CD8-positive, alpha-beta memory T cell (primary cell): ENCODE data around the gene IGSF23. TPM values are rescaled to one million over a fixed set of nuclear protein-coding genes. Genes with fewer than 3 reads are reported as not detected.
"Not testable (repeated sequence)": the region's sequence is repeated elsewhere in the genome, so short reads cannot be mapped to it uniquely, and the experiment has no call there.

Source experiments
- CTCF ChIA-PET: fragments of 350-600 bp; sonication (Branson Sonifier 250); formaldehyde crosslinking; loops from one replicate; lab custom pipeline; 2021; ENCODE audit warnings: antibody characterized with exemption; lab: Charles Lee
- POLR2A ChIA-PET: fragments of 350-600 bp; sonication (Branson Sonifier 250); formaldehyde crosslinking; loops from one replicate; lab custom pipeline; 2021; ENCODE audit warnings: antibody characterized with exemption; lab: Charles Lee
- DNase-seq, 5 donors: peaks; one replicate each; pipeline versions ENCODE4 v3.0.0 to v3.0.0-alpha.2; 2020 to 2022; ENCODE audit warnings: mixed read lengths in 1 of 5
- H3K27ac ChIP-seq: one replicate; pipeline ENCODE4 v1.7.0; 2013; ENCODE audit warnings: low read depth, mild to moderate bottlenecking, low read length, moderate library complexity
- H3K27me3 ChIP-seq: 2 replicates; pipeline ENCODE4 v1.7.0; 2013; ENCODE audit warnings: low read length, mild to moderate bottlenecking; ENCODE audit not compliant: insufficient read depth, poor library complexity, severe bottlenecking
- H3K36me3 ChIP-seq: 2 replicates; pipeline ENCODE4 v1.7.0; 2013; ENCODE audit warnings: mild to moderate bottlenecking, low read length, moderate library complexity; ENCODE audit not compliant: insufficient read depth
- H3K4me1 ChIP-seq: 2 replicates; pipeline ENCODE4 v1.7.0; 2013; ENCODE audit warnings: mild to moderate bottlenecking, low read length, moderate library complexity; ENCODE audit not compliant: insufficient read depth
- H3K4me3 ChIP-seq: 2 replicates; pipeline ENCODE4 v1.7.0; 2013; ENCODE audit warnings: mild to moderate bottlenecking, low read length
- H3K9me3 ChIP-seq: 2 replicates; pipeline ENCODE4 v1.7.0; 2013; ENCODE audit warnings: mild to moderate bottlenecking, low read length
- H3K27ac Mint-ChIP-seq, 8 donors: one replicate each; pipeline ENCODE4 v1.8.0; 2020 to 2021; ENCODE audit warnings: mixed read lengths in 8 of 8, mild to moderate bottlenecking in 6 of 8, inconsistent platforms in 3 of 8, moderate library complexity in 3 of 8
- H3K27me3 Mint-ChIP-seq, 2 donors: one replicate each; pipeline ENCODE4 v1.8.0; 2020 to 2021; ENCODE audit warnings: mixed read lengths in 2 of 2, mild to moderate bottlenecking in 1 of 2, moderate library complexity in 1 of 2
- H3K36me3 Mint-ChIP-seq, 3 donors: one replicate each; pipeline ENCODE4 v1.8.0; 2020 to 2021; ENCODE audit warnings: mixed read lengths in 3 of 3, inconsistent platforms in 1 of 3, mild to moderate bottlenecking in 1 of 3
- H3K4me1 Mint-ChIP-seq, 3 donors: one replicate each; pipeline ENCODE4 v1.8.0; 2020 to 2021; ENCODE audit warnings: mixed read lengths in 3 of 3, inconsistent platforms in 1 of 3, mild to moderate bottlenecking in 1 of 3
- H3K4me3 Mint-ChIP-seq, 7 donors: one replicate each; pipeline ENCODE4 v1.8.0; 2020 to 2021; ENCODE audit warnings: mixed read lengths in 7 of 7, mild to moderate bottlenecking in 6 of 7, moderate library complexity in 4 of 7, inconsistent platforms in 2 of 7
- H3K9me3 Mint-ChIP-seq, 5 donors: one replicate each; pipeline ENCODE4 v1.8.0; 2020 to 2022; ENCODE audit warnings: mixed read lengths in 5 of 5, mild to moderate bottlenecking in 3 of 5, moderate library complexity in 2 of 5, inconsistent platforms in 1 of 5
- polyA plus RNA-seq: library from polyadenylated mRNA; unstranded; fragments of 300-500 nt; fragmentation: Illumina TruSeq; gene quantifications from one replicate; pipeline ENCODE4 v1.2.3, GENCODE V29; 2021
- total RNA-seq, 2 experiments: library from RNA; stranded (reverse); gene quantifications; one replicate each; pipeline ENCODE4 v1.2.3, GENCODE V29; 2021

Gene IGSF23
- total and polyA plus RNA-seq, 3 experiments from 2014 or later = not detected

GRCh38 chr19:44661904-44662303 lies 48.5 kb downstream of the IGSF23 start:
- Mint-ChIP-seq H3K4me1 (peaks cover 2 to 12% (median 6%) of the 10 kb centered on the region in 3 donors), H3K4me3 (no peak overlapping the region)
- POLR2A ChIA-PET = no interaction called here

GRCh38 chr19:44662691-44663385 lies 49.5 kb downstream of the IGSF23 start:
- H3K9me3 ChIP-seq = no peaks in the 10 kb centered on the region
- POLR2A ChIA-PET = no interaction called here
- no peak overlapping the region for H3K4me3 Mint-ChIP-seq
- DNase-seq = peak in 1 of 5 donors; percentile 1
- no peaks in the 10 kb centered on the region for H3K4me1 ChIP-seq
- H3K4me1 Mint-ChIP-seq = peaks cover 0 to 4% (median 0%) of the 10 kb centered on the region in 3 donors
- H3K27me3 Mint-ChIP-seq = peaks cover 0 to 6% of the 10 kb centered on the region in 2 donors
- H3K36me3 ChIP-seq = no peaks in the 10 kb centered on the region
- no peaks in the 10 kb centered on the region for H3K9me3 Mint-ChIP-seq
- no peaks in the 10 kb centered on the region for H3K36me3 Mint-ChIP-seq
- CTCF ChIA-PET = interaction anchor here (0.6 to 1.0 kb wide), 3 partner anchors 8 to 1962 kb away, joined by 3 read pairs; no protein-coding TSS in a partner anchor
- H3K27me3 ChIP-seq = no peaks in the 10 kb centered on the region
- no peak overlapping the region for H3K27ac Mint-ChIP-seq
- H3K4me3 ChIP-seq = no peak overlapping the region
- no peak overlapping the region for H3K27ac ChIP-seq

More at GRCh38 chr19:44661904-44662303, 48.5 kb downstream of the IGSF23 start:
- DNase-seq = peak in 1 of 5 donors; percentile 1
- no peaks in the 10 kb centered on the region for H3K27me3 ChIP-seq
- H3K9me3 ChIP-seq = no peaks in the 10 kb centered on the region
- CTCF ChIA-PET = no interaction called here
- H3K27me3 Mint-ChIP-seq = peaks cover 0 to 6% of the 10 kb centered on the region in 2 donors
- no peaks in the 10 kb centered on the region for H3K36me3 ChIP-seq
- H3K9me3 Mint-ChIP-seq = no peaks in the 10 kb centered on the region
- H3K27ac ChIP-seq = no peak overlapping the region
- H3K4me1 ChIP-seq = no peaks in the 10 kb centered on the region
- H3K4me3 ChIP-seq = no peak overlapping the region
- no peaks in the 10 kb centered on the region for H3K36me3 Mint-ChIP-seq
- no peak overlapping the region for H3K27ac Mint-ChIP-seq

- H3K4me3 Mint-ChIP-seq = no peak overlapping the region
- no peaks in the 10 kb centered on the region for H3K36me3 ChIP-seq
- no peak overlapping the region for H3K4me3 ChIP-seq
- H3K27me3 ChIP-seq = no peaks in the 10 kb centered on the region
- no peaks in the 10 kb centered on the region for H3K9me3 ChIP-seq
- no peak for DNase-seq
- no peaks in the 10 kb centered on the region for H3K4me1 ChIP-seq
- CTCF ChIA-PET = no interaction called here
- H3K4me1 Mint-ChIP-seq = no peaks in the 10 kb centered on the region
- no peak overlapping the region for H3K27ac Mint-ChIP-seq
- H3K36me3 Mint-ChIP-seq = no peaks in the 10 kb centered on the region
- H3K27ac ChIP-seq = no peak overlapping the region
- H3K9me3 Mint-ChIP-seq = no peaks in the 10 kb centered on the region
- POLR2A ChIA-PET = no interaction called here
- H3K27me3 Mint-ChIP-seq = peaks cover 0 to 6% of the 10 kb centered on the region in 2 donors
Observed at GRCh38 chr19:44663996-44664395, 50.6 kb downstream of the IGSF23 start.

GRCh38 chr19:44664976-44665375 lies 51.6 kb downstream of the IGSF23 start:
- Mint-ChIP-seq H3K27me3 (peaks cover 6 to 9% of the 10 kb centered on the region in 2 donors), H3K4me1 (no peaks in the 10 kb centered on the region), H3K4me3 (no peak overlapping the region), H3K27ac (no peak overlapping the region), H3K36me3 (no peaks in the 10 kb centered on the region), H3K9me3 (no peaks in the 10 kb centered on the region)
- Histone ChIP-seq H3K4me3 (no peak overlapping the region), H3K9me3 (no peaks in the 10 kb centered on the region), H3K36me3 (no peaks in the 10 kb centered on the region), H3K4me1 (no peaks in the 10 kb centered on the region), H3K27ac (no peak overlapping the region), H3K27me3 (no peaks in the 10 kb centered on the region)
- POLR2A ChIA-PET = no interaction called here
- peak in 1 of 5 donors; percentile 11 for DNase-seq
- CTCF ChIA-PET = no interaction called here

- H3K36me3 Mint-ChIP-seq = no peaks in the 10 kb centered on the region
- peaks cover 6 to 10% of the 10 kb centered on the region in 2 donors for H3K27me3 Mint-ChIP-seq
- no peaks in the 10 kb centered on the region for H3K36me3 ChIP-seq
- ChIA-PET POLR2A (no interaction called here), CTCF (no interaction called here)
- no peaks in the 10 kb centered on the region for H3K4me1 Mint-ChIP-seq
- H3K27me3 ChIP-seq = no peaks in the 10 kb centered on the region
- H3K27ac ChIP-seq = no peak overlapping the region
- H3K27ac Mint-ChIP-seq = no peak overlapping the region
- H3K9me3 ChIP-seq = no peaks in the 10 kb centered on the region
- H3K9me3 Mint-ChIP-seq = no peaks in the 10 kb centered on the region
- no peak overlapping the region for H3K4me3 Mint-ChIP-seq
- no peak for DNase-seq
- H3K4me1 ChIP-seq = no peaks in the 10 kb centered on the region
- no peak overlapping the region for H3K4me3 ChIP-seq
Observed at GRCh38 chr19:44666852-44667556, 53.6 kb downstream of the IGSF23 start.

- no peak overlapping the region for H3K27ac ChIP-seq
- no peaks in the 10 kb centered on the region for H3K36me3 Mint-ChIP-seq
- no peaks in the 10 kb centered on the region for H3K9me3 Mint-ChIP-seq
- no peaks in the 10 kb centered on the region for H3K4me1 Mint-ChIP-seq
- ChIA-PET CTCF (no interaction called here), POLR2A (no interaction called here)
- no peaks in the 10 kb centered on the region for H3K36me3 ChIP-seq
- no peaks in the 10 kb centered on the region for H3K4me1 ChIP-seq
- no peaks in the 10 kb centered on the region for H3K9me3 ChIP-seq
- no peak overlapping the region for H3K4me3 Mint-ChIP-seq
- H3K27ac Mint-ChIP-seq = no peak overlapping the region
- peaks cover 8 to 9% of the 10 kb centered on the region in 2 donors for H3K27me3 Mint-ChIP-seq
- H3K27me3 ChIP-seq = no peaks in the 10 kb centered on the region
- no peak for DNase-seq
- no peak overlapping the region for H3K4me3 ChIP-seq
Observed at GRCh38 chr19:44668985-44669764, 55.8 kb downstream of the IGSF23 start.

GRCh38 chr19:44670027-44670426 lies 56.7 kb downstream of the IGSF23 start:
- H3K27me3 Mint-ChIP-seq = peaks cover 8 to 12% of the 10 kb centered on the region in 2 donors

GRCh38 chr19:44671400-44671799 lies 58.0 kb downstream of the IGSF23 start, which contains the start of gene CEACAM19:
Gene CEACAM19, plus strand, starts transcription at chr19:44671482. Its CDS starts 450 bp downstream, at chr19:44671932.
- H3K4me3 Mint-ChIP-seq = no peak within 1 kb of the TSS
- no peaks in the 10 kb centered on the region for H3K4me1 ChIP-seq
- no peaks in the 10 kb centered on the region for H3K36me3 ChIP-seq
- no peaks in the 10 kb centered on the region for H3K9me3 Mint-ChIP-seq
- no peak for DNase-seq
- no peak within 1 kb of the TSS for H3K4me3 ChIP-seq
- H3K27ac Mint-ChIP-seq = no peak within 1 kb of the TSS
- ChIA-PET CTCF (no interaction called here), POLR2A (no interaction called here)
- H3K9me3 ChIP-seq = no peaks in the 10 kb centered on the region
- H3K27ac ChIP-seq = no peak within 1 kb of the TSS
- no peaks in the 10 kb centered on the region for H3K36me3 Mint-ChIP-seq
- no peaks in the 10 kb centered on the region for H3K4me1 Mint-ChIP-seq
- H3K27me3 ChIP-seq = no peaks in the 10 kb centered on the region
- H3K27me3 Mint-ChIP-seq = peaks cover 8 to 12% of the 10 kb centered on the region in 2 donors

More at GRCh38 chr19:44670027-44670426, 56.7 kb downstream of the IGSF23 start:
- H3K36me3 Mint-ChIP-seq, CTCF ChIA-PET, H3K36me3 ChIP-seq, H3K4me3 ChIP-seq, H3K27me3 ChIP-seq, H3K27ac ChIP-seq, H3K9me3 ChIP-seq, H3K9me3 Mint-ChIP-seq, POLR2A ChIA-PET, H3K4me1 ChIP-seq, H3K27ac Mint-ChIP-seq, H3K4me1 Mint-ChIP-seq, H3K4me3 Mint-ChIP-seq, DNase-seq: not testable (repeated sequence)
